Non-pigmented ciliary epithelial cell (primary cell): Measurements from ENCODE around the gene ATP4B.
A peak's percentile ranks its signal among the peaks of the same experiment; 100 is the strongest.
"Not testable (repeated sequence)": the region's sequence is repeated elsewhere in the genome, so short reads cannot be mapped to it uniquely, and the experiment has no call there.

Experiments used
- DNase-seq: peaks from one replicate; pipeline ENCODE4 v3.0.0-alpha.2; 2010; ENCODE audit warnings: low read depth

The ATP4B gene

GRCh38 chr13:113625965-113626721 lies 31.9 kb downstream of the ATP4B start:
- no peak for DNase-seq

- DNase-seq: not testable (repeated sequence)
Measured at GRCh38 chr13:113624640-113625304, 33.2 kb downstream of the ATP4B start.

- DNase-seq: no peak
Measured at GRCh38 chr13:113624235-113624587, 33.8 kb downstream of the ATP4B start.

GRCh38 chr13:113623491-113624234 lies 34.3 kb downstream of the ATP4B start:
- DNase-seq: no peak

GRCh38 chr13:113622791-113623490 lies 35.1 kb downstream of the ATP4B start:
- no peak for DNase-seq

GRCh38 chr13:113621986-113622550 lies 35.9 kb downstream of the ATP4B start:
- not testable (repeated sequence) for DNase-seq

GRCh38 chr13:113621498-113621897 lies 36.5 kb downstream of the ATP4B start:
- not testable (repeated sequence) for DNase-seq

GRCh38 chr13:113621046-113621445 lies 37.0 kb downstream of the ATP4B start:
- DNase-seq: no peak

GRCh38 chr13:113620036-113620796 lies 37.8 kb downstream of the ATP4B start:
- no peak for DNase-seq

GRCh38 chr13:113618455-113618854 lies 39.5 kb downstream of the ATP4B start:
- no peak for DNase-seq

- DNase-seq: no peak
Measured at GRCh38 chr13:113617961-113618360, 40.0 kb downstream of the ATP4B start.

- DNase-seq: peak; percentile 63
Measured at GRCh38 chr13:113616991-113617749, 40.8 kb downstream of the ATP4B start.

- no peak for DNase-seq
Measured at GRCh38 chr13:113616281-113616906, 41.6 kb downstream of the ATP4B start.

GRCh38 chr13:113613789-113614379 lies 44.1 kb downstream of the ATP4B start:
- no peak for DNase-seq

- no peak for DNase-seq
Measured at GRCh38 chr13:113612607-113613006, 45.4 kb downstream of the ATP4B start.

- DNase-seq: no peak
Measured at GRCh38 chr13:113611996-113612395, 46.0 kb downstream of the ATP4B start.

- DNase-seq: no peak
Measured at GRCh38 chr13:113610266-113610665, 47.7 kb downstream of the ATP4B start.

- DNase-seq: no peak
Measured at GRCh38 chr13:113609616-113610015, 48.4 kb downstream of the ATP4B start.

GRCh38 chr13:113608967-113609533 lies 48.9 kb downstream of the ATP4B start:
- DNase-seq: no peak
